GM21529 (cell line): ENCODE measurements around the gene TSC22D2.
"Not testable (repeated sequence)": the region's sequence is repeated elsewhere in the genome, so short reads cannot be mapped to it uniquely, and the experiment has no call there.

Experiments used
- ATAC-seq: cut with Tn5 transposase; IDR thresholded peaks from one replicate; pipeline ENCODE4 v1.9.1; 2021; ENCODE audit not compliant: unreplicated experiment

TSC22D2 gene

GRCh38 chr3:150479370-150479769, 71.3 kb downstream of the TSC22D2 start:
- no peak for ATAC-seq

GRCh38 chr3:150480877-150481276, 72.8 kb downstream of the TSC22D2 start:
- ATAC-seq = no peak

GRCh38 chr3:150483226-150483625, 75.1 kb downstream of the TSC22D2 start:
- ATAC-seq = no peak

GRCh38 chr3:150484410-150484809, 76.3 kb downstream of the TSC22D2 start:
- ATAC-seq = no peak

GRCh38 chr3:150488867-150489266, 80.8 kb downstream of the TSC22D2 start:
- ATAC-seq = no peak

- ATAC-seq = no peak
Observed at GRCh38 chr3:150490277-150490986, 82.3 kb downstream of the TSC22D2 start.

- ATAC-seq = no peak
Observed at GRCh38 chr3:150494411-150494977, 86.4 kb downstream of the TSC22D2 start.

GRCh38 chr3:150495149-150495548, 87.1 kb downstream of the TSC22D2 start:
- peak; percentile 47 for ATAC-seq

GRCh38 chr3:150495563-150496168, 87.6 kb downstream of the TSC22D2 start:
- ATAC-seq = no peak

- ATAC-seq = no peak
Observed at GRCh38 chr3:150497956-150498355, 89.9 kb downstream of the TSC22D2 start.

- ATAC-seq = not testable (repeated sequence)
Observed at GRCh38 chr3:150500960-150501359, 92.9 kb downstream of the TSC22D2 start.

- no peak for ATAC-seq
Observed at GRCh38 chr3:150503402-150504099, 95.5 kb downstream of the TSC22D2 start.

- ATAC-seq = no peak
Observed at GRCh38 chr3:150504483-150504882, 96.4 kb downstream of the TSC22D2 start.

GRCh38 chr3:150508401-150508800, 100.3 kb downstream of the TSC22D2 start:
- ATAC-seq = no peak

GRCh38 chr3:150509780-150510179, 101.7 kb downstream of the TSC22D2 start:
- ATAC-seq = no peak

GRCh38 chr3:150511122-150511821, 103.2 kb downstream of the TSC22D2 start:
- no peak for ATAC-seq

- ATAC-seq = no peak
Observed at GRCh38 chr3:150515210-150515609, 107.1 kb downstream of the TSC22D2 start.
